Sigmoid colon (tissue), 4 donors: ENCODE measurements around the gene PHF13.

Source experiments
- EP300 ChIP-seq, 4 donors: sonication (generic); formaldehyde crosslinking; IDR thresholded peaks; one replicate each; pipeline ENCODE4 v1.6.1; 2017; ENCODE audit warnings: antibody characterized with exemption in 4 of 4
- POLR2AphosphoS5 ChIP-seq, 4 donors: sonication (generic); formaldehyde crosslinking; IDR thresholded peaks; one replicate each; pipeline ENCODE4 v1.6.1; 2017; ENCODE audit warnings: antibody characterized with exemption in 4 of 4
- TF ChIP-seq, protein P1 (sequence below), 4 experiments: fragments of 450-650 bp in 3 of 4; fragments of 200-600 bp in 1 of 4; IDR thresholded peaks; one replicate each; pipeline ENCODE4 v1.5.1; 2016 to 2019; ENCODE audit warnings: antibody characterized with exemption in 4 of 4, mild to moderate bottlenecking in 3 of 4, moderate library complexity in 2 of 4

DNA sequence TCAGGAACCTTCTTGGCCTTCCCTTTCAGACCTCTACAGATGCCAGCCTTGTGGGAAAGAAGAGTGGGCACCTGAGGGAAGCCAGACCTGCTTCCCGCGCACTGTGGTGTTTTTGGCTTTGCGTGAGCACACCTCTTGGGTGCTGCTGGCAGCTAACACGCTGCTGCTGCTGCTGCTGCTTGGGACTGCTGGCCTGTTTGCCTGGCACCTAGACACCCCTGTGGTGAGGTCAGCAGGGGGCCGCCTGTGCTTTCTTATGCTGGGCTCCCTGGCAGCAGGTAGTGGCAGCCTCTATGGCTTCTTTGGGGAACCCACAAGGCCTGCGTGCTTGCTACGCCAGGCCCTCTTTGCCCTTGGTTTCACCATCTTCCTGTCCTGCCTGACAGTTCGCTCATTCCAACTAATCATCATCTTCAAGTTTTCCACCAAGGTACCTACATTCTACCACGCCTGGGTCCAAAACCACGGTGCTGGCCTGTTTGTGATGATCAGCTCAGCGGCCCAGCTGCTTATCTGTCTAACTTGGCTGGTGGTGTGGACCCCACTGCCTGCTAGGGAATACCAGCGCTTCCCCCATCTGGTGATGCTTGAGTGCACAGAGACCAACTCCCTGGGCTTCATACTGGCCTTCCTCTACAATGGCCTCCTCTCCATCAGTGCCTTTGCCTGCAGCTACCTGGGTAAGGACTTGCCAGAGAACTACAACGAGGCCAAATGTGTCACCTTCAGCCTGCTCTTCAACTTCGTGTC lies 34.7 kb upstream of the PHF13 start:
- TF ChIP-seq, protein P1, sequence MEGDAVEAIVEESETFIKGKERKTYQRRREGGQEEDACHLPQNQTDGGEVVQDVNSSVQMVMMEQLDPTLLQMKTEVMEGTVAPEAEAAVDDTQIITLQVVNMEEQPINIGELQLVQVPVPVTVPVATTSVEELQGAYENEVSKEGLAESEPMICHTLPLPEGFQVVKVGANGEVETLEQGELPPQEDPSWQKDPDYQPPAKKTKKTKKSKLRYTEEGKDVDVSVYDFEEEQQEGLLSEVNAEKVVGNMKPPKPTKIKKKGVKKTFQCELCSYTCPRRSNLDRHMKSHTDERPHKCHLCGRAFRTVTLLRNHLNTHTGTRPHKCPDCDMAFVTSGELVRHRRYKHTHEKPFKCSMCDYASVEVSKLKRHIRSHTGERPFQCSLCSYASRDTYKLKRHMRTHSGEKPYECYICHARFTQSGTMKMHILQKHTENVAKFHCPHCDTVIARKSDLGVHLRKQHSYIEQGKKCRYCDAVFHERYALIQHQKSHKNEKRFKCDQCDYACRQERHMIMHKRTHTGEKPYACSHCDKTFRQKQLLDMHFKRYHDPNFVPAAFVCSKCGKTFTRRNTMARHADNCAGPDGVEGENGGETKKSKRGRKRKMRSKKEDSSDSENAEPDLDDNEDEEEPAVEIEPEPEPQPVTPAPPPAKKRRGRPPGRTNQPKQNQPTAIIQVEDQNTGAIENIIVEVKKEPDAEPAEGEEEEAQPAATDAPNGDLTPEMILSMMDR (IDR thresholded peaks at IDR 0.05): no peak
- TF ChIP-seq EP300 (IDR thresholded peaks at IDR 0.05) (no peak), POLR2AphosphoS5 (IDR thresholded peaks at IDR 0.05) (no peak)
